NB4 (cell line): Measurements from ENCODE around the gene TEX13D.

ENCODE experiments used
- CTCF ChIP-seq: IDR thresholded peaks from one replicate; pipeline ENCODE4 v1.5.1; 2012; ENCODE audit warnings: low read depth, low read length
- MYC ChIP-seq: IDR thresholded peaks from 2 replicates; pipeline ENCODE4 v1.6.1; 2011; ENCODE audit warnings: low read depth, low read length

GRCh38 chrX:124293810-124294209, 38.6 kb upstream of the TEX13D start:
- no peak for TF ChIP-seq CTCF
- TF ChIP-seq MYC: no peak
